Epithelial cell of proximal tubule (primary cell): Measurements from ENCODE around the gene MTURN. TPM values are rescaled to one million over a fixed set of nuclear protein-coding genes. Genes with fewer than 3 reads are reported as not detected.
A peak's percentile ranks its signal among the peaks of the same experiment; 100 is the strongest.

ENCODE experiments used
- DNase-seq: peaks from one replicate; pipeline ENCODE4 v3.0.0-alpha.2; 2011; ENCODE audit warnings: low read depth
- H3K4me3 ChIP-seq: 2 replicates; pipeline ENCODE4 v1.5.1; 2011; ENCODE audit warnings: low read depth, mild to moderate bottlenecking, low read length
- CTCF ChIP-seq: conservative IDR thresholded peaks from 2 replicates; pipeline ENCODE4 v1.5.1; 2012; ENCODE audit warnings: low read depth, mild to moderate bottlenecking, low read length
- total RNA-seq: library from RNA; depleted of rRNA; stranded (reverse); fragments of >200 nt; gene quantifications from 2 replicates; pipeline ENCODE4 v1.2.3, GENCODE V29; 2015

MTURN gene
- total RNA-seq, 1 donor from 2014 or later: 4.7 TPM

GRCh38 chr7:30115709-30116297 lies 19.0 kb upstream of the MTURN start:
- no peak for DNase-seq
- TF ChIP-seq CTCF: no peak
- no peak overlapping the region for H3K4me3 ChIP-seq

- H3K4me3 ChIP-seq: no peak overlapping the region
- no peak for TF ChIP-seq CTCF
- no peak for DNase-seq
Observed at GRCh38 chr7:30116771-30117170, 18.0 kb upstream of the MTURN start.

DNA sequence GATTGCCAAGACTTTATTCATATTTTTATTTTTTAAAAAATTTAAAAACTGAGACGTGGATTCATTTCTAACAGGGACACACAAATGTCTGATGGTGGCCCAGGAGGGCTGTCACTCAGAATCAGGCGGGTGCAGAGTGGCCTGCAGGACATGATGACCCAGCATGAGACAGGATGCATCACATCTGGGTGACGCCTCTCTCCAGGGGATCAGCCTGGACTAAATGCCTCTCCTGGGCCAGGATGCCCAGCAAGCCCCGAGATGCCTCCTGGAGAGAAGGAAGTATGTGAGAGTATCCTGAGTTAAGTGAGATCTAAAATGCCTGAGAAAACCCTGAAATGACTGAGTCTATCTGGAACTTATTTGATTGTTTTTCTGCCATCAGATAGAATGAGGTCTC lies 16.9 kb upstream of the MTURN start:
- TF ChIP-seq CTCF: no peak
- no peak for DNase-seq
- no peak overlapping the region for H3K4me3 ChIP-seq

- no peak for TF ChIP-seq CTCF
- no peak for DNase-seq
- H3K4me3 ChIP-seq: no peak overlapping the region
Observed at GRCh38 chr7:30119890-30120577, 14.8 kb upstream of the MTURN start.

GRCh38 chr7:30133736-30134610 lies 813 bp upstream of the MTURN start:
- H3K4me3 ChIP-seq: peak overlapping the region; percentile 75
- TF ChIP-seq CTCF: no peak
- DNase-seq: no peak

GRCh38 chr7:30135301-30136116 lies 723 bp downstream of the MTURN start:
- H3K4me3 ChIP-seq: peak overlapping the region; percentile 75
- TF ChIP-seq CTCF: no peak
- no peak for DNase-seq
